CD4-positive, alpha-beta T cell treated with Interleukin-10 for 1 hour (primary cell): ENCODE data around the gene CARD19.

Experiments
- DNase-seq: peaks from one replicate; pipeline ENCODE4 v3.0.0-alpha.2; 2020

CARD19 gene

DNA sequence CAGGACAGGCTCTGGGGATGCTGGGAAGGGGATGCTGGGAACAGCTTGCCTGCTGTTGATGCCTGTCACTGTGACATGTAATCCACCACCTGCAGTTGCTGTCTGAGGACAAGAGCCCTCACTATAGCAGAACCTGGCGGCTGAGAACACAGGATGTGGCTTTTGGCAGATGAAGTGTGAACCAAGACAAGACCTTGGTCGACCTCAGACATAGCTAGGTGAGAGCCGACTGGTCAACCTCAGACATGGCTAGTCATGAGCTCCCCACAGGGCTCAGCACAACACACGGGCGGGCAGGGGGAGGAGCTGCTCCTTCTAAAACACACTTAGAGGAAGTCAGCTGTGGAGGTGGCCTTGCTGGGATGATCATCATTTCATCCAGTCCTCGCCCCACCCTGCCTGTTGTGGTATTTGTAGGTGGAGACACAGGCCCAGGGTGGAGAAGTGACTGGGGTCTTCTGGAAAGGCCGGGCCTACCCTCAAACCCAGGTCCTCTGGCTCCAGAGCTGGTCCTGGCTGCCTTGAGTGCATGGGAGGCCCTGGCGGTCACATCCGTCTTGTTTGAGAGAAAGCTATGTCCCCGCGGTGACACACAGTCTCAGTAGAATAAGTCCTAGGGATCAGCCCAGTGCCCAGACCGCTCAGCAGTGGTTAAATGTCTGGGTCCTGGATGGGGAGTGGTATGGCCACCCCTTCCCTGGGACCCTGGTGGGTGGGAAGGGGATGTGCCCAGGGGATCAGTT lies 31.5 kb upstream of the CARD19 start:
- peak; percentile 92 for DNase-seq

DNA sequence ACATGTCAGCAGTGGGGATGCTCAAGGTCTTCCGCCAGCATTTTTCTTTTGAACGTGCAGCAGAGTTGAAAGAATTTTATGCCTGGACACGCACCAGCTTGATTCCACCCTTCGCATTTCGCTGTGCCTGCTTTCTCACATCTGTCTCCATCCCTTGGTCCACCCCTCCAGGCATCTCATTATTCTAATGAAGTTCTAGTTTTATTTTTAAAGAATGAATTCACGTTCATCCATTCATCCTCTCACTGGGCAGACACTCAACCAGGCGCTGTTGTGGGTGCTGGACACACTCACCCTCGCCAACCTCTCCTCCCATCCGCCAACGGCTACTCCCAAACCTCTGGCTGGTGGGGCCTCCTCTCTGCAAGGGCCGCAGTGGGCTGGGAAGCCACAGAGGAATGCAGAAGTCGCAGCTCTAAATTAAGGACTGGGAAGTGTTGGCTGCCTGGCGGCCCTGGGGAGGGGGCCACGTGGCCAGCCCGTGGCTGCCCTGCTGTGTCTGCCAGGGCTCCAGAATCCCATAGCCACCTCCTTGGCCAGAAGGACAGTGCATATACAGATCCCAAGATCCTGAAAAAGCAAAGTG lies 30.8 kb upstream of the CARD19 start:
- DNase-seq = no peak

DNA sequence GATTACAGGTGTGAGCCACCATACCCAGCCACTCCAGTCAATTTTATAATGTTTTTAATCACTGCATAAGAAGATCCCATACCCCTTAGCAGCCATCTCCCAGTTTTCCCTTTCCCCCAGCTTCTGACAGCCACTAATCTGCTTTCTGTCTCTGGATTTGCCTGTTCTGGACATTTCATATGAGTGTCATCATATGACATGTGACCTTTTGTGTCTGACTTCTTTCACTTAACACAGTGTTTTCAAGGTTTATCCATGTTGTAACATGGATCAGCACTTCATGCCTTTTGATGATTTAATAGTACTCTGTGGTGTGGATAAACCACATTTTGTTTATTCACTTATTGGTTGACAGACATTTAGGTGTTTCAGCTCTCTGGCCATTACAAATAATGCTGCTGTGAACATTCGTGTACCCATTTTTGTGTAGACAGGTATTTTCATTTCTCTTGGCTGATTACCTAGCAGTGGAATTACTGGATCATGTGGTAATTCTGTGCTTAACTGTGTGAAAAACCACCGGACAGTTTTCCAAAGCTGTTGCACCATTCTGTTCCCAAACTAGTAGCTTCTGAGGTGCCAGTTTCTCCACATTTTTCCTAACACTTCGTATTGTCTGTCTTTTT lies 28.9 kb upstream of the CARD19 start:
- no peak for DNase-seq

DNA sequence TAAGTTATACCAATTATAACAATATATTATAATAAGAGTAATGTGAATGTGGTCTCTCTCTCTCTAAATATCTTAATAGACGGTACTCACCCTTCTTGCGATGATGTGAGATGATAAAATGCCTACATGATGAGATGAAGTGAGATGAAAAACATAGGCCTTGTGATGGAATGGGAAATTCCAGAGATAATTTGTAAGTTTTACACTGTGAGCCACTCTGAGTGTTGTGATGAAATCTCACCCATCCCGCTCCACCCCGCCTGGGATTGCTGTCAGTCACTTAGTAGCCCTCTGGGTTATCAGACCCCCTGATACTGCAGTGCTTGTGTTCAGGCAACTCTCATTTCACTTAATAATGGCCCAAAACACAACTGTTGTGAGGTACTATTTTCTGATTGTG lies 27.1 kb upstream of the CARD19 start:
- no peak for DNase-seq

DNA sequence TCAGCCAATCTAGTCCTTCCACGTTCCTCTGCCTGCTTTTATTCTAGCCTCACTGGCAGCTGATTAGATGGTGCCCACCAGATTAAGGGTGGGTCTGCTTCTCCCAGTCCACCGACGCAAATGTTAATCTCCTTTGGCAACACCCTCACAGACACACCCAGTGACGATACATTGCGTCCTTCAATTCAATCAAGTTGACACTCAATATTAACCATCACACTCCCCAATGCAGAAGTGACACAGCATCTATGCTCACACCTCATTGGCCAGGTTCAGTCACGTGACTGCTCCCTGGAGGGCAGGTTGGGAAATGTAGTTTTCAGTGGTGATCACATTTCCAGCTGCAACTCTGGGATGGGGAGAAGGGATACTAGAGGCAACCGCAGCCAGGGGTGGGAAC lies 24.6 kb upstream of the CARD19 start:
- DNase-seq = no peak

DNA sequence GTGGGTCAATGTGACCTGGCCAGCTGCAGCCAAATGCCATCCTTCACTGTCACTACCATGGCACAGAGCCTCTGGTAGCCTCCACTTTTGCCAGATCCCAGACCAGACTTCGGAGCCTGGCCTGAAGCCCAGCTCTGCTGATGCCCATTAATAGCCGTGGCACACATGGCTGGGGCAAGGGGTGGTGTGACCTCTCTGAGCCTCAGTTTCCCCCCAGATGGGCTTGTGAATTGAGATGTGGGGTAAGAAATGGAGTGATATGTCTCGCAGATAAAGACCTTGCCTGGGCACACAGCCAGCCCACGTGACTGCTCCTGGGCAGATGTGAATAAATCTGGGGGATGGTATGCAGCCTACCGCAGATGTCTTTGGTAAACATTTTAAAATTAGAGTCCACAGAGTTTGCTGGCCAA lies 23.6 kb upstream of the CARD19 start:
- no peak for DNase-seq

DNA sequence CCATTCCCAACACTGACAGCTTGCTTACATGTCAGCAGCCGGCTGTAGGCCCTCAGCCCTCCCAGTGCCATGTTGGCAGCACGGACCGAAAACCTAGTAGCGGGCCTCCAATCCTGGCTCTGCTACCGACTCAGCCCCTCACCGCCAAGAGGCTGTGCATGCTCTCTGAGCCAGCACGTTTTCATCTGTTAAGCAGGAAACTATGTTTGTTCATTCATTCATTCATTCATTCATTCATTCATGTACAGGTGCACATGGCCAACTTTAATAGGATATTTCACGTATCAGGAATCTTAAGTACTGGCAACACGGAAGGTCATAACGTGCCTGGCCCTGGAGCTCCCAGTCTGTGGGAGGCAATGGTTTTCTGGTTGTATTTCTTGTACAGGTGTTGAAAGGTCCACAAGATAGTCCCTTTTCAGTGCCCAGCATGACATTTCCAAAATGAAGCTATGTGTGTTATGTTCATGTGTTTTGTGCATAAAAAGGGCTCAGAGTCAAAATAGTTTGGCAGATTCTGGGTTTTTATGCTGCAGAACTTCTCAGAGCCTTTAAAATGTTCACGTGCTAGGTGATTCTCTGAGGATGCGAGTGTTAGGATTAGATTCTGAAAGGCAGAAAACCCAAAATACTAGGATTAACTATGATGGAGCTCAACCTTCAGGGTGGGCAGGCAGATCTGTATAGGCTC lies 19.8 kb upstream of the CARD19 start:
- no peak for DNase-seq

DNA sequence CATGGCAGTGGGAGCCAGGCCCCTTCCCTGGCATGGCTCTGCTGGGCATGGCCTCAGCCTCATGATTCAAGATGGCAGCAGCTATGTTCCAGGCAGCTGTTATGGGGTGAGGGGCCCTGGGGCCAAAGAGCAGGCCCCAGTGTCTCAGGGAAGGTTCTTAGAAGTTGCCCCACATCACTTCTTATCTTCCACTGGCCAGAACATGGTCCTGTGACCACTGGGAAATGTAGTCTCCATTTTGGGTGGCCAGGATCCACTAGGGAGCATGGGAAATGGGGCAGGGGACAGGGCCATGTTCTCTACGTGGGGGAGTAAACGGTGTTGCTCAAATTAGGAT lies 19.3 kb upstream of the CARD19 start:
- DNase-seq = no peak

DNA sequence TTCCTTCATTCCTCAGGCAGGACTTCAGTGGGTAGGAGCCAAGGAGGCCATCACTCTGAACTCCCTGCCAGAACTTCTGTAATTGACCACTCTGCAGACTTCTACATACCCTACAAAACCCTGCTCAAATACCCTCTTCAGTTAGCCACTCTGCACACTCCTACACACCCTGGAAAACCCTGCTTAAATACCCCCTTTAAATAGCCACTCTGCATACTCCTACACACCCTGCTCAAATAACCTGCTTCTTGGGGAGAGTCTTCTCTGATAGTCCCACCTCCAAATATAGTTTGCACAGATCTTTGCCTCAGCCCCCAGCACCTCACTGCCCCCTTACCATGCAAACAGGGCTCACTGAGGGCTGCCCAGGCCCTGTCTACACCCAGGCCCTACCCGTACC lies 18.6 kb upstream of the CARD19 start:
- DNase-seq = no peak

DNA sequence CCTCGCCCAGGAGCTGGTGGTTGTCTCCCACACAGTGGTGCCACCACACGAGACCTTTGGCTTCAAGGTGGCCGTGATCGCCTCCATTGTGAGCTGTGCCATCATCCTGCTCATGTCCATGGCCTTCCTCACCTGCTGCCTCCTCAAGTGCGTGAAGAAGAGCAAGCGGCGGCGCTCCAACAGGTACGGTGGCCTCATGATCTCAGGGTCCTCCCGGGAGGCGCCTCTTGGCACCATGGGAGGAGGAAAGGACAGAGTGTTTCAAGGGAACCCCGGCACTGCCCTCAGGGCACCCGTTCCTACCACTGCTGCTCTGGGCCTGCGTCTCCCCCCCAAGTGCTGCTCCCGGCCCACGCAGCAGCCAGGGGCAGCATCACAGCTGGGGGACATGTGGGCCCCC lies 18.2 kb upstream of the CARD19 start:
- DNase-seq = no peak

DNA sequence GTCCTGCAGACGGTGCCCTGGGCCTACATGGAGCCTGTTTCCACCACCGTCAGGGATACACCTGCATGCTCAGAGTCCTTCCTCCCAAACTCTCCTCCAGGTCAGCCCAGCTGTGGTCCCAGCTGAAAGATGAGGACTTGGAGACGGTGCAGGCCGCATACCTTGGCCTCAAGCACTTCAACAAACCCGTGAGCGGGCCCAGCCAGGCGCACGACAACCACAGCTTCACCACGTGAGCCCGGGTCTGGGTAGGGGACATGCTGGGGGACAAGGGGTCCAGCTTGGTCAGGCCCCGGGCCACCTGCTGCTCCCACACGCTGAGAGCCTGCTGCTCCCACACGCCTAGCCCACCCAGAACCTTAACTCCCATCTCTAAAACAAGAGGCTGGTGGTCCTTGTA lies 16.6 kb upstream of the CARD19 start:
- DNase-seq = no peak

DNA sequence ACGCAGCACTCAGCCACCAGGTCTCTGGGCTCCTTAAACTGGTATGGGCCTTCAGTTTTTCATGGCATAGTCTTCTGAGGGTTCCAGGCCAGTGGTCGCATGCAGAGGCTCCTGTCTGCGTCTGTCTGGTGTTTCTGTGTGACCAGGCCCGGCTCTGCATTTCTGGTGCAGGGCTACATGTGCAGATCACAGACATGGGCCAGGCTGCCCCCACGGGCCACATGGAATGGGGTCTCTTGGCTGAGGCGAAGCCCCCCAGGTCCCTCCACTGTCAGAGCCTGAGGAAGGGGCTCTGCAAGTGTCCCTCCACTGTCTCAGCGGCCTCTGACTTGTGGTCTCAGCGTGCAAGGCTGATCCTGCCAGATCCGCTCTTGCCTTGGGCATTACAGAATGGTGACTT lies 15.6 kb upstream of the CARD19 start:
- no peak for DNase-seq

DNA sequence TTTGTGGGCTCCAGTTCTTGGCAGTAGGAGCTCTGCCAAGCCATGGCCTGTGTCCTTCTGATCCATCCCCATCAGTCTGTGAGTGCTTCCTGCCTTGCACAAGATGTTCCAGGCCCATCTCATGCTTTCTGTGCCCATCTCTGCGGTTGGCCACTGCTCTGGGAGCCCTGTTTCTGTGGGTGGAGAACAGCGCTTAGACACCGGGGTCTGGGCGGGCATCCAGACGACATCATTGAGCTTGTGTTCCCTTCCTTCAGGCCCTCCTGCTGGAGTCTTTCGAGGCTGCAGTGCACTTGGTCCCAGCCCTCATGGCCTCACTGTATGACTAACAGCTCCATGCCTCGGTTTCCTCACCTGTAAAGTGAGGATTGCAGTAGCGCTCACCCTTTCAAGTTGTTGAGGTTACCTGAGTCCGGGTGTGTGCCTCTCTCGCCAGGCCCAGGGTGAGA lies 14.9 kb upstream of the CARD19 start:
- DNase-seq = no peak

DNA sequence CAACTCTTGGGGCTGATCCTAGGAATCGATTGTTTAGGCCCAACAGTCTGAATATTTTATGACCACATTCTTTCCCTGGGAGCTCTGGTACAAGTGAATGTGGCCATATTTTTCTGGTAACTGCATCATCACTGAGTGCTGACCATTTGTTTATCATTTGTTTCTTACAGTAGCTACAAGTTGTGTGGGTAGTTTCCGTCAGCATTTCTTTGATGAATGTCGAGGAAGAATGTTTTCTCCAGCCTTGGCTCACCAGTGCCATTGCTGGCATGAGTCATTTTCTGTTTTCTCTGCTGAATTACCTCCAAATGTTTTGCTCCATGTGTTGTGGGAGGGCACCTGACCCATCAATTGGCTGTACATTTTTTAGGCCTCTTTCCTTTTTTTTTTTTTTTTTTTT lies 14.1 kb upstream of the CARD19 start:
- DNase-seq = no peak

DNA sequence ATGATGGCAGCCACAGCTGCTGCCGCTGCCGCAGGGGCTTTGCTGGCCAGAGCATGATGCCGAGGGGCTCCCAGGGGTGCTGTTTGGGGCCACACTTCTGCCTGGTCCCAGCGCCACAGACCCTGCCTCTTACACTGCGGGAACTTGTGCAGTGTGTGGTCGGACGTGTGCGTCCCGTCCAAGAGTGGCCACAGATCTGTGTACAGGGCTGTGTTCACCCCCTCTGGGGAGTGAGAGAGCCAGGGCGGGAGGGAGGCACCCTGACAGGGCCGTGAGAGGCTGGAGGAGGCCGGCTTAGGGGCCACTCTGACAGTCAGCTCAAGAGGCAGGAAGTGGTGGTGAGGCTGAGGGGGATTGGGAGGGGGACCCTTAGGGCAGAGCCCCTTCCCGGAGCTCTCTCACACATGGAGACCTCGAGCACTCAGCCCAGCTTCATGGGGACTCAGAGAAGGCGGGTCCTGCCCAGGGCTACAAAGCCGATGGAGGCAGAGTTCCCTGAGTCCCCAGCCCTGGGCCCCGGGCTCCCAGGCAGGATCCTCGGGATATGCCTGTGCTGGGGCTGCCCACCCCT lies 13.1 kb upstream of the CARD19 start:
- DNase-seq = no peak

DNA sequence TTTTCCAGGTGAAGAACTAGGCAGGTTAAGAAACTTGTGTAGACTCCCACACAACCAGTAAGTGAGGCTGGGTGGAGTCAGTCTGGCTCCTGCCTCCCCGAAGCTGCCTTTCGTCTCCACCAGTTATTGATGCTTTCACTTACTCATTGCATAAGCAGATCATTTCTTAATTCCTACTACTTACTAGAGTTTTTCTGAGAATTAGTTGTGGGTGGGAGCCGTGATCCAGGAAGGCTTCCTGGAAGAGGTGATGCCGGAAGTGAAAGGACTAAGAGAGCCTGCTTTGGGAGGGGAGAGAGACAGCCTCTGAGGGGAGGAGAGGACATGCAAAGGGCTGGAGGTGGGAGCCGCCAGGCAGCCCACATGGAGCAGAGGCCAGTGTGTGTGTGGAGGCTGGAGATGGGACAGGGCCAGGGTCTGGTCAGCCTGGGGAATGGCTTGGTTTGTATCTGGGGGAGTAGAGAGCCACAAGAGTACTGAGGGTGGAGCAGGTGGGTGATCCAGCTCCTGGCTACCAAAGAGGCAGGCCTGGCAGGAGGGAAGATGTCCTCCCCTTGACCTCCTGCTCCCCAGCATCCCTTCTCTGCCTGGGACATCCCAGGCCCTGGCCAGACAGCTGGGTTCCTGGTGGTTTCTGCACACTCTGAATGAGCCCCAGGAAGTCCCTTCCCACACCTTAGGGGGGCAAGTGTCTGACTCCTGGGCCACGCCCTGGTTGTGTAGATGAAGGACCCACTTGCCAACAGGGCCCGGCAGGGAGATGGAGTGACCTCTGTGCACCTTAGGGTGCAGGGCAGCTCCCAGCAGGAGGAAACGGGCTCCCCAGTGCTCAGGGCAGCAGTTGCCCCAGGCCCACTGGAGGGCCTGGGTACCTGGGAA lies 12.2 kb upstream of the CARD19 start:
- no peak for DNase-seq

DNA sequence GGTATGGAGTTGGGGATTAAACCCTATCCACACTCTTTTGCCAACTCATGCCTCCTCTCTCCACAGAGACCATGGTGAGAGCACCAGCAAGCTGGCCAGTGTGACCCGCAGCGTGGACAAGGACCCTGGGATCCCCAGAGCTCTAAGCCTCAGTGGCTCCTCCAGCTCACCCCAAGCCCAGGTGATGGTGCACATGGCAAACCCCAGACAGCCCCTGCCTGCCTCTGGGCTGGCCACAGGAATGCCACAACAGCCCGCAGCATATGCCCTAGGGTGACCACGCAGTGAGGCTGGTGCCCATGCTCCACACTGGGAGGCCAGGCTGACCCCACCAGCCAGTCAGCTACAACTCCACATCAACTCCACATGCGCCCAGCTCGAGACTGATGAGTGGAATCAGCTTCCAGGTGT lies 11.5 kb upstream of the CARD19 start:
- no peak for DNase-seq

DNA sequence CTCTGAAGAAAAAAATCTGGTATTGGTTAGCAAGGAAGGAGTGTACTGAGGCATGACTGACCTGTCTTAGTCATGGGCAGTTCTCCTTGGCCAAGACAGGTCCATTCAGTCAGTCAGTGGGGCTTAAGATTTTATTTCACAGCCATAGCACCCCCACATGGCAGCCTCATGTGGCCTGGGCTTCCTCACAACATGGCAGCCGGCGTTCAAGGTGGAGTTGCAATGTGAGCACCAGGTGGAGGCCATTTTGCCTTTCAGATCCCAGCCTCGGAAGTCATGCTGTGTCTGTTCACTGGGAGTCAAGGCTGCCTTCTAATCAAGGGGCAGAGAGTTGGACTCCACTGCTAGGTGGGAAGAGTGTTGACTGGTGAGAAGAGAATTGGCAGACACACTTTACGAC lies 10.3 kb upstream of the CARD19 start:
- no peak for DNase-seq

DNA sequence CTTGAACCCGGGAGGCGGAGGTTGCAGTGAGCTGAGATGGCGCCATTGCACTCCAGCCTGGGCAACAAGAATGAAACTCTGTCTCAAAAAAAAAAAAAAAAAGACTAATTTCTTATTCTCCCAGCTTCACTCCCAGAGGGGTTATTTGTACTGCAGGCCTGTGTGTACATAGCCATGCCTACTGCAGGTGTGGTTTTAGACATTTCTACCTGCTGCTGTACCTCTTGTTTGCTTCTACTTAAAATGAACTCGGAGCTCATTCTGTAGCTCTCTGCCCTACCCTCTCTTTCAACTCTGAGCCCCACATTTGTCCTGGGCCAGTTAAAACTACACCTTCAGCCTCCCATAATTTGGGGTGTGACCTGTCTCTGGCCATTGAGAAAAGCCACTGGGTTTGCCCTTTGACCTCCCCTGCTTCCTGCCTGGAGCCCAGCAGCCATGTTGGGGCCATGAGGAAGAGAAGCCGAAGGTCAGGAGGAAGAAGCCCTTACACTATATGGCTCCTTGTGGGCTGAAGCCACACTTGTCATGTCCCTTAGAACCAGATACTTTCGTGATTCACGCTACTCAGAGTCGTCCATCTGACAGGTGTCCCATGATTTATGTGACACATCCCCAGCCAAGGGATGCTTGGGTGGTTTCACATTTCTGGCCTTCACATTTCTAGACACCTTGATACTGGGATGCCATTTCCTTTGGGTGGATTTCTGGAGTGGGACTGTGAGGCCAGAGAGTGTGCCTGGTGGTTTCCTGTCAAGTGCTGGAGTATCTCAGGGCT lies 9.4 kb upstream of the CARD19 start:
- no peak for DNase-seq

DNA sequence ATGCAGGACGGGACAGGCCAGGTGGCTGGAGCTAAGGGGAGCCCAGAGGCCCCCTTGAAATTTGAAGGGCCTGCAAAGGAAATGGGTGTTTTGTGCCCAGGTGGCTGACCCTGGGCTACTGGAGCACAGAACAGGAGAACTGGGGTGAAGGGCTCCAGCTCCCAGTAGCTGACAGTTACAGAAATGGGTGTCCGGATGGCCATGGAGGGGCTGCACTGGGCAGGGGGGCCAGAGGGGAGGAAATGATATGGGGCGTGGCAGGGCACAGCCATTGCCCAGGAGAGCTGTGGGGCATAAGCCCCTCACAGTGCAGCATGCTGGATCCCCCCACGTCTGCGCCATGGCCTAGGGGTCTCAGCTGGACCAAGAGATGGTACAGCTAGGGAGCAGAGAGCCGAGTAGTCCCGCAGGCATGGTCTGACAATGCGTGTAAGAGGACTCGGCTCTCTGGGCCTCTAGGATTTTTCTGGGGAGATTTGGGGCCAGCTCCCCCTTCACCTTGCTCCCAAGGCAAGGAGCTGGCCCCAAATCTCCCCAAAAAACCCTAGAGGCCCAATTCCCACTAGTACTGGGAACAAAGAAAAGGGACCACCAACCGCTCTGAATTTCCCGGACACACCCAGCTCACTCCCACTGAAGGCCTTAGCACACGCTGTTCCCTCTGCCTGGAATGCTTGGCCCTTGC lies 7.9 kb upstream of the CARD19 start:
- no peak for DNase-seq

DNA sequence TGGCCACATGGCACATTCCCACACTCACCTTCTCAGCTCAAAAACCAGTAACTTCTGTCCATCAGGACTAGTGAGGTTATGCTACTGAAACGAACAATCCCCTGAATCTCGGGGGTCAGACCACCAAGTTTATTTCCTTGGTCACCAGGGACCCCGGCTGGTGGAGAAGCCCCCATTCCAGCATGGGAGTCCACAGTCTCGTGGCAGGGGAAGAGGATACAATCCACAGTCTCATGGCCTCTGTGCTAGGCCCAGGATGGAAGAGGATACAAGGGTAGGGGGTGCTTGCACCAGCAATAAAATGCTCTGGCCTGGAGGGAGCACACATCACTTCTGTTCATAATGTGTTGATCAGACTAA lies 7.4 kb upstream of the CARD19 start:
- DNase-seq = no peak
